Fibroblast of mammary gland (primary cell): ENCODE data around the gene ACTG1.

Experiments used
- DNase-seq: peaks from one replicate; pipeline ENCODE4 v3.0.0-alpha.2; 2010; ENCODE audit warnings: low read depth
- H3K4me3 ChIP-seq: 2 replicates; pipeline ENCODE4 v1.5.1; 2011; ENCODE audit warnings: low read depth, mild to moderate bottlenecking, low read length, moderate library complexity; ENCODE audit not compliant: control insufficient read depth
- TF ChIP-seq, protein P1 (sequence below): conservative IDR thresholded peaks from 2 replicates; pipeline ENCODE4 v1.5.1; 2011; ENCODE audit warnings: low read depth, low read length, inconsistent platforms; ENCODE audit not compliant: control insufficient read depth, insufficient read depth

Gene ACTG1

GRCh38 chr17:81462506-81463125 lies 50.0 kb downstream of the ACTG1 start:
- TF ChIP-seq, protein P1, sequence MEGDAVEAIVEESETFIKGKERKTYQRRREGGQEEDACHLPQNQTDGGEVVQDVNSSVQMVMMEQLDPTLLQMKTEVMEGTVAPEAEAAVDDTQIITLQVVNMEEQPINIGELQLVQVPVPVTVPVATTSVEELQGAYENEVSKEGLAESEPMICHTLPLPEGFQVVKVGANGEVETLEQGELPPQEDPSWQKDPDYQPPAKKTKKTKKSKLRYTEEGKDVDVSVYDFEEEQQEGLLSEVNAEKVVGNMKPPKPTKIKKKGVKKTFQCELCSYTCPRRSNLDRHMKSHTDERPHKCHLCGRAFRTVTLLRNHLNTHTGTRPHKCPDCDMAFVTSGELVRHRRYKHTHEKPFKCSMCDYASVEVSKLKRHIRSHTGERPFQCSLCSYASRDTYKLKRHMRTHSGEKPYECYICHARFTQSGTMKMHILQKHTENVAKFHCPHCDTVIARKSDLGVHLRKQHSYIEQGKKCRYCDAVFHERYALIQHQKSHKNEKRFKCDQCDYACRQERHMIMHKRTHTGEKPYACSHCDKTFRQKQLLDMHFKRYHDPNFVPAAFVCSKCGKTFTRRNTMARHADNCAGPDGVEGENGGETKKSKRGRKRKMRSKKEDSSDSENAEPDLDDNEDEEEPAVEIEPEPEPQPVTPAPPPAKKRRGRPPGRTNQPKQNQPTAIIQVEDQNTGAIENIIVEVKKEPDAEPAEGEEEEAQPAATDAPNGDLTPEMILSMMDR = no peak
- DNase-seq = no peak
- no peak overlapping the region for H3K4me3 ChIP-seq

GRCh38 chr17:81461607-81462500 lies 50.7 kb downstream of the ACTG1 start:
- TF ChIP-seq, protein P1 = no peak
- H3K4me3 ChIP-seq = no peak overlapping the region
- no peak for DNase-seq

- DNase-seq = no peak
- H3K4me3 ChIP-seq = no peak overlapping the region
- TF ChIP-seq, protein P1 = no peak
Measured at GRCh38 chr17:81460856-81461460, 51.6 kb downstream of the ACTG1 start.
